ENCODE data around the gene CLIC1.

- no peak for TF ChIP-seq CTCF (IDR thresholded peaks at IDR 0.05)
- no peak for TF ChIP-seq EZH2 (IDR thresholded peaks at IDR 0.05; ENCODE audit: borderline replicate concordance, insufficient read depth, low read depth, low read length, poor library complexity, severe bottlenecking)
These were observed 44.3 kb upstream of the CLIC1 start for GRCh38 chr6:31780507-31781243.
